SKM-1 treated with dmso at 0.1 percent for 144 hours (cell line): ENCODE data around the gene TRRAP.

Experiments
- DNase-seq: peaks from one replicate; lab custom pipeline; 2025; ENCODE audit not compliant: unreplicated experiment; lab: John Stamatoyannopoulos, UW

Gene TRRAP

GRCh38 chr7:98985406-98985805 is 107.1 kb downstream of the TRRAP start:
- DNase-seq = no peak

GRCh38 chr7:98985945-98986344 is 107.6 kb downstream of the TRRAP start:
- no peak for DNase-seq

- DNase-seq = no peak
Observed at GRCh38 chr7:98988641-98989040, 110.3 kb downstream of the TRRAP start.

- no peak for DNase-seq
Observed at GRCh38 chr7:98990356-98990755, 112.0 kb downstream of the TRRAP start.

GRCh38 chr7:98991141-98991540 is 112.8 kb downstream of the TRRAP start:
- no peak for DNase-seq

- no peak for DNase-seq
Observed at GRCh38 chr7:98992076-98992475, 113.7 kb downstream of the TRRAP start.

- DNase-seq = no peak
Observed at GRCh38 chr7:98993024-98993897, 114.9 kb downstream of the TRRAP start.

GRCh38 chr7:98994046-98994944 is 116.0 kb downstream of the TRRAP start:
- DNase-seq = no peak

GRCh38 chr7:98995111-98995510 is 116.8 kb downstream of the TRRAP start:
- DNase-seq = no peak

GRCh38 chr7:98995523-98996149 is 117.3 kb downstream of the TRRAP start:
- DNase-seq = no peak

- DNase-seq = no peak
Observed at GRCh38 chr7:98996150-98996552, 117.8 kb downstream of the TRRAP start.

GRCh38 chr7:98997846-98998245 is 119.5 kb downstream of the TRRAP start:
- no peak for DNase-seq

- no peak for DNase-seq
Observed at GRCh38 chr7:98998821-98999725, 120.7 kb downstream of the TRRAP start.

GRCh38 chr7:99000196-99000903 is 122.0 kb downstream of the TRRAP start:
- DNase-seq = no peak

GRCh38 chr7:99000904-99001465 is 122.7 kb downstream of the TRRAP start:
- no peak for DNase-seq

- no peak for DNase-seq
Observed at GRCh38 chr7:99001482-99002147, 123.3 kb downstream of the TRRAP start.

- no peak for DNase-seq
Observed at GRCh38 chr7:99002148-99002826, 124.0 kb downstream of the TRRAP start.

- DNase-seq = no peak
Observed at GRCh38 chr7:99002827-99003212, 124.5 kb downstream of the TRRAP start.
